ENCODE data around the gene DGKB. TPM values are rescaled to one million over a fixed set of nuclear protein-coding genes. Genes with fewer than 3 reads are reported as not detected.

Gene DGKB
- total and polyA plus RNA-seq, 9 donors = under 0.01 to 1.3 (median 0.28) TPM; not detected in 2

GRCh38 chr7:14841086-14841485 lies 61.5 kb downstream of the DGKB start:
- WGBS, 3 donors = 91 to 93% (median 91%) methylated on average over 2 of the region's 2 CpGs

GRCh38 chr7:14839307-14839706 lies 63.2 kb downstream of the DGKB start:
- Histone ChIP-seq H3K4me3 (no peak overlapping the region), H3K4me1 (ENCODE audit: insufficient read depth) (no peaks in the 10 kb centered on the region), H3K36me3 (no peaks in the 10 kb centered on the region), H3K27ac (no peak overlapping the region), H3K27me3 (no peaks in the 10 kb centered on the region), H3K9me3 (no peaks in the 10 kb centered on the region)
- WGBS, 3 donors = 81 to 97% (median 85%) methylated on average over 1 of the region's 1 CpG
- TF ChIP-seq POLR2A (IDR thresholded peaks at IDR 0.05) (no peak), CTCF (IDR thresholded peaks at IDR 0.05) (no peak), EP300 (IDR thresholded peaks at IDR 0.05) (no peak)
- intact Hi-C loops (cut with DNase I) = no loop called here
- DNase-seq = no peak

More at GRCh38 chr7:14841086-14841485, 61.5 kb downstream of the DGKB start:
- no peak for DNase-seq
- H3K9me3 ChIP-seq = no peaks in the 10 kb centered on the region
- H3K4me3 ChIP-seq = no peak overlapping the region
- TF ChIP-seq POLR2A (IDR thresholded peaks at IDR 0.05) (no peak), CTCF (IDR thresholded peaks at IDR 0.05) (no peak), EP300 (IDR thresholded peaks at IDR 0.05) (no peak)
- no peaks in the 10 kb centered on the region for H3K27me3 ChIP-seq
- H3K27ac ChIP-seq = no peak overlapping the region
- intact Hi-C loops (cut with DNase I) = no loop called here
- H3K4me1 ChIP-seq (ENCODE audit: insufficient read depth) = no peaks in the 10 kb centered on the region
- H3K36me3 ChIP-seq = no peaks in the 10 kb centered on the region

GRCh38 chr7:14837216-14837615 lies 65.3 kb downstream of the DGKB start:
- H3K27me3 ChIP-seq = no peaks in the 10 kb centered on the region
- H3K27ac ChIP-seq = no peak overlapping the region
- H3K36me3 ChIP-seq = no peaks in the 10 kb centered on the region
- no peak overlapping the region for H3K4me3 ChIP-seq
- intact Hi-C loops (cut with DNase I) = no loop called here
- TF ChIP-seq EP300 (IDR thresholded peaks at IDR 0.05) = no peak
- H3K4me1 ChIP-seq (ENCODE audit: insufficient read depth) = no peaks in the 10 kb centered on the region
- no peaks in the 10 kb centered on the region for H3K9me3 ChIP-seq
- DNase-seq = no peak

DNA sequence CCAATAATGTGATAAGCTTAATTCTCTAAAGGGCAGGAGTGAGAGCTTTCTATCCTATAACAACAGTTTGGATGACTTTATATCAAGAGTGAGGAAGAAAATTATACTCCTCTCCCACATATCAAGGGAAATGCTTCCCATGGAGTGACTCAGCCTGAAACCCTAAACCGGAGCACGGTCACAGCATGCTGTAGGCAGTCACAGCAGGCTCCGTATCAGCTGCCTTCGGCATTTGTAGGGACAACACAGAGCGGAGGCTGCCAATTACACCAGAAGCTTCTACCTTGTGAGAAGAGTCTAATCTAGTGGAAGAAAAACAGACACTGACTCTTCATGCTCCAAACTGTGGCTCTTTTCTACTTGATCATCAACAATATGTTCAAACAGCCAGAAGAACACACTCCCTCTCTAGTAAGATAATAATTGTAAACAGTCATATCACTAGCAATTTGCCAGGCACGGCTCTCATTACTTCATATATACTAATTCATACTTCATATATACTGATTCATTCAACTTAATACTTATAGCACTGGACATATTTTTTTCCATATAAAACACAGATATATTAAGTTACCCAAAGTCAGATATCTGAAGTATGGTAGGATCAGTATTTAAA lies 65.9 kb downstream of the DGKB start:
- Histone ChIP-seq H3K9me3 (no peaks in the 10 kb centered on the region), H3K4me3 (no peak overlapping the region), H3K4me1 (ENCODE audit: insufficient read depth) (no peaks in the 10 kb centered on the region), H3K27me3 (no peaks in the 10 kb centered on the region), H3K36me3 (no peaks in the 10 kb centered on the region), H3K27ac (no peak overlapping the region)
- 2 to 14% (median 5%) methylated on average over 6 of the region's 6 CpGs for WGBS, 3 donors
- no peak for TF ChIP-seq POLR2A (IDR thresholded peaks at IDR 0.05)
- TF ChIP-seq EP300 (IDR thresholded peaks at IDR 0.05) = no peak
- no peak for TF ChIP-seq CTCF (IDR thresholded peaks at IDR 0.05)
- intact Hi-C loops (cut with DNase I) = no loop called here
- DNase-seq = no peak

GRCh38 chr7:14836006-14836405 lies 66.5 kb downstream of the DGKB start:
- H3K4me3 ChIP-seq = no peak overlapping the region
- 35 to 44% (median 44%) methylated on average over 4 of the region's 4 CpGs for WGBS, 3 donors
- DNase-seq = no peak
- no peak for TF ChIP-seq EP300 (IDR thresholded peaks at IDR 0.05)
- no peak for TF ChIP-seq CTCF (IDR thresholded peaks at IDR 0.05)
- no peak for TF ChIP-seq POLR2A (IDR thresholded peaks at IDR 0.05)
- no peak overlapping the region for H3K27ac ChIP-seq
- intact Hi-C loops (cut with DNase I) = no loop called here
- H3K27me3 ChIP-seq = no peaks in the 10 kb centered on the region
- H3K36me3 ChIP-seq = no peaks in the 10 kb centered on the region
- H3K9me3 ChIP-seq = no peaks in the 10 kb centered on the region
- H3K4me1 ChIP-seq (ENCODE audit: insufficient read depth) = no peaks in the 10 kb centered on the region

Measured in ovary (tissue), 9 donors.